Lower leg skin (tissue), 4 donors: Measurements from ENCODE around the gene ZNF408. TPM values are rescaled to one million over a fixed set of nuclear protein-coding genes. Genes with fewer than 3 reads are reported as not detected.

Experiments used
- DNase-seq, 2 donors: peaks; one replicate each; pipeline ENCODE4 v3.0.0-alpha.2; 2019; ENCODE audit warnings: low spot score in 2 of 2
- H3K4me3 ChIP-seq: fragments of 200-600 bp; sonication (generic); 2 replicates; pipeline ENCODE4 v1.5.1; 2017; ENCODE audit warnings: mild to moderate bottlenecking, low read depth; ENCODE audit not compliant: poor library complexity, severe bottlenecking
- CTCF ChIP-seq, 3 donors: fragments of 450-650 bp; IDR thresholded peaks; one replicate each; pipeline ENCODE4 v1.5.1; 2016; ENCODE audit warnings: antibody characterized with exemption in 3 of 3, mild to moderate bottlenecking in 3 of 3, moderate library complexity in 2 of 3
- POLR2A ChIP-seq, 2 donors: fragments of 450-650 bp; IDR thresholded peaks; one replicate each; pipeline ENCODE4 v1.6.1; 2016 to 2017; ENCODE audit warnings: antibody characterized with exemption in 2 of 2, mild to moderate bottlenecking in 1 of 2, moderate library complexity in 1 of 2
- WGBS, 2 donors: methylation state at CpG; one replicate each; pipeline ENCODE4 v1.1.5; 2018; 5-methylcytosine and 5-hydroxymethylcytosine counted together
- intact Hi-C: fragments of 100-400 bp; cut with DNase I; formaldehyde crosslinking; loops from one replicate; pipeline ENCODE4 v1.15.0; 2023; ENCODE audit warnings: low total_unique reads
- total RNA-seq, 4 donors: library from RNA; depleted of rRNA; stranded (reverse); fragments of >200 nt; gene quantifications; one replicate each; pipeline ENCODE4 v1.1.0, GENCODE V29; 2016

The ZNF408 gene
- total RNA-seq, 4 donors from 2014 or later, result 11.2 to 28.9 (median 16.2) TPM

- peak in 1 of 2 donors; percentile 81 for DNase-seq
- no peak for TF ChIP-seq CTCF (IDR thresholded peaks at IDR 0.05)
- no peak for TF ChIP-seq POLR2A (IDR thresholded peaks at IDR 0.05)
- WGBS, 2 donors, result 91 to 92% methylated on average over 7 of the region's 7 CpGs
- intact Hi-C loops, result no loop called here
- H3K4me3 ChIP-seq, result no peak overlapping the region
Measured at GRCh38 chr11:46736146-46736545, 35.3 kb downstream of the ZNF408 start.

- intact Hi-C loops, result no loop called here
- 65 to 71% methylated on average over 5 of the region's 5 CpGs for WGBS, 2 donors
- H3K4me3 ChIP-seq, result no peak overlapping the region
- no peak for TF ChIP-seq POLR2A (IDR thresholded peaks at IDR 0.05)
- no peak for TF ChIP-seq CTCF (IDR thresholded peaks at IDR 0.05)
- no peak for DNase-seq
Measured at GRCh38 chr11:46736615-46737014, 35.8 kb downstream of the ZNF408 start.

GRCh38 chr11:46737699-46738098, 36.9 kb downstream of the ZNF408 start:
- intact Hi-C loops, result no loop called here
- H3K4me3 ChIP-seq, result no peak overlapping the region
- no peak for TF ChIP-seq CTCF (IDR thresholded peaks at IDR 0.05)
- WGBS, 2 donors, result 92 to 94% methylated on average over 11 of the region's 11 CpGs
- peak in 1 of 2 donors; percentile 5 for DNase-seq

DNA sequence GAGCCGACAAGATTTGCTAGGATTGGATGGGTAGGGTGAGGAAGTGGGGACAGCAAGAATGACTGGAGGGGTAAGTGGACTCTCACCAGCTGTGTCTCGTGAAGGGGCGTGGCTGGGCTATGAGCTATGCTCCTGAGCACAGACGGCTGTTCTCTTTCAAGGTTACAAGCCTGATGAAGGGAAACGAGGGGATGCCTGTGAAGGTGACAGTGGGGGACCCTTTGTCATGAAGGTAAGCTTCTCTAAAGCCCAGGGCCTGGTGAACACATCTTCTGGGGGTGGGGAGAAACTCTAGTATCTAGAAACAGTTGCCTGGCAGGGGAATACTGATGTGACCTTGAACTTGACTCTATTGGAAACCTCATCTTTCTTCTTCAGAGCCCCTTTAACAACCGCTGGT, 38.1 kb downstream of the ZNF408 start:
- intact Hi-C loops, result no loop called here
- H3K4me3 ChIP-seq, result no peak overlapping the region
- peak in 1 of 2 donors; percentile 42 for DNase-seq
- WGBS, 2 donors, result 74 to 76% methylated on average over 6 of the region's 6 CpGs
- TF ChIP-seq CTCF (IDR thresholded peaks at IDR 0.05) (no peak), POLR2A (IDR thresholded peaks at IDR 0.05) (no peak)

- intact Hi-C loops, result no loop called here
- WGBS, 2 donors, result 71 to 74% methylated on average over 12 of the region's 12 CpGs
- TF ChIP-seq CTCF (IDR thresholded peaks at IDR 0.05), result no peak
- TF ChIP-seq POLR2A (IDR thresholded peaks at IDR 0.05), result no peak
- no peak overlapping the region for H3K4me3 ChIP-seq
- peak in 1 of 2 donors; percentile 57 for DNase-seq
Measured at GRCh38 chr11:46741600-46742484, 41.0 kb downstream of the ZNF408 start.
